ENCODE data around the gene BRIP1.

GRCh38 chr17:61735807-61736206 lies 127.5 kb downstream of the BRIP1 start:
- no peak for TF ChIP-seq NR2C2 (CRISPR knock-in tag; IDR thresholded peaks at IDR 0.05)
- no peak for TF ChIP-seq CTCF (IDR thresholded peaks at IDR 0.05)
- no peak for TF ChIP-seq AFF4 (CRISPR knock-in tag; IDR thresholded peaks at IDR 0.05; ENCODE audit: borderline replicate concordance)
- TF ChIP-seq CREB1 (CRISPR knock-in tag; IDR thresholded peaks at IDR 0.05): no peak
- no peak for TF ChIP-seq ATF6 (CRISPR knock-in tag; IDR thresholded peaks at IDR 0.05)
- no peak for TF ChIP-seq NR1H2 (CRISPR knock-in tag; IDR thresholded peaks at IDR 0.05)
- TF ChIP-seq RELA (CRISPR knock-in tag; IDR thresholded peaks at IDR 0.05; ENCODE audit: borderline replicate concordance): no peak
- no peak for TF ChIP-seq E2F4 (CRISPR knock-in tag; IDR thresholded peaks at IDR 0.05; ENCODE audit: borderline replicate concordance, low read depth)
- TF ChIP-seq ATF2 (CRISPR knock-in tag; IDR thresholded peaks at IDR 0.05; ENCODE audit: borderline replicate concordance, low read depth): no peak
